Measurements from ENCODE around the gene LIN7B. TPM values are rescaled to one million over a fixed set of nuclear protein-coding genes. Genes with fewer than 3 reads are reported as not detected.

The LIN7B gene
- total and polyA plus RNA-seq, 2 of the 8 experiments (the other 6 are each of a cell fraction or from before 2014, with no cell fraction given), result 4.1 to 4.2 TPM

DNA sequence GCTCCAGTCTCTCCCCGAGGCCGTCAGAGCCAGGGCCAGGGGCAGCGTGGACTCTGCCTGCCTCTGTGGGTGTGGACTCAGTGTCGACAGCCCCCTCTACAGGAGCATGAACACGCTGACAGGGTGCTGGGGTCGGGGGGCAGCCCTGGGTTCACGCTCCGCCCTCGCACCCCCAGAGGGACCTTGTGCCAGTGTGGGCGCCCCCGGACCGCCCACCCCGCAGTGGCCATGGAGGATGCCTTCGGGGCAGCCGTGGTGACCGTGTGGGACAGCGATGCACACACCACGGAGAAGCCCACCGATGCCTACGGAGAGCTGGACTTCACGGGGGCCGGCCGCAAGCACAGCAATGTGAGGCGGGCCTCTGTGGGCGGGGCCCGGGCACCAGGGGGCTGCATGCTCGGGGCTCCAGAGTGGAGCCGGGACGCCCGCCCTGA is 51.7 kb downstream of the LIN7B start:
- Histone ChIP-seq H4K20me1 (replicated peaks in 1 of 2; ENCODE audit: control insufficient read depth in 1 of 2, insufficient read depth in 2 of 2, low read length in 2 of 2) (no peaks in the 10 kb centered on the region), H3K27ac (ENCODE audit: low read depth, low read length) (no peak overlapping the region), H3K4me3 (ENCODE audit: extremely low read depth in 1 of 4, insufficient read depth in 2 of 4, low read depth in 3 of 4, low read length in 4 of 4) (peak overlapping the region; percentile 19 to 62 (median 44)), H3K4me2 (ENCODE audit: insufficient read depth in 1 of 2, low read depth in 2 of 2, low read length in 2 of 2) (peak overlapping the region; percentile 56 to 93), H3K14ac (ENCODE audit: insufficient read length) (no peak overlapping the region), H2BK15ac (ENCODE audit: low read length) (no peak overlapping the region), H3K18ac (ENCODE audit: extremely low read depth, low read length) (no peak overlapping the region; the same call in 1 of the 2 replicates), H3K36me3 (ENCODE audit: control insufficient read depth in 2 of 4, insufficient read depth in 4 of 4, low read length in 3 of 4) (no peaks in the 10 kb centered on the region), H4K8ac (ENCODE audit: extremely low read depth, insufficient read depth, low read length) (peak overlapping the region; percentile 89; the same call in 1 of the 2 replicates), H3K79me1 (ENCODE audit: low read depth, low read length) (no peaks in the 10 kb centered on the region), H3K23ac (ENCODE audit: insufficient read length) (no peak overlapping the region), H3K9me3 (ENCODE audit: insufficient read depth in 2 of 2, low read depth in 1 of 2, low read length in 1 of 2) (no peaks in the 10 kb centered on the region), H4K5ac (ENCODE audit: insufficient read length, low read depth, low read length) (peak overlapping the region; percentile 26), H3K27me3 (replicated peaks in 1 of 4; ENCODE audit: control insufficient read depth in 3 of 4, extremely low read depth in 1 of 4, insufficient read depth in 3 of 4, low read length in 3 of 4) (peaks cover 0 to 5% (median 2%) of the 10 kb centered on the region in 4 experiments; a peak in 3 of 7 replicates), H2BK20ac (ENCODE audit: low read length) (no peak overlapping the region), H2BK12ac (ENCODE audit: low read depth, low read length) (no peak overlapping the region), H3K56ac (replicated peaks; ENCODE audit: insufficient read length, low read depth, low read length) (no peak overlapping the region), H2BK5ac (ENCODE audit: low read depth, low read length) (no peak overlapping the region), H3K4ac (replicated peaks; ENCODE audit: insufficient read length, low read depth, low read length) (no peak overlapping the region), H2AK5ac (ENCODE audit: low read depth, low read length) (no peak overlapping the region), H3K9ac (replicated peaks in 1 of 4; ENCODE audit: extremely low read depth in 1 of 4, low read depth in 3 of 4, low read length in 3 of 4) (no peak overlapping the region), H3K79me2 (ENCODE audit: control insufficient read depth in 1 of 2, insufficient read depth in 2 of 2, low read length in 2 of 2) (no peaks in the 10 kb centered on the region), H2BK120ac (replicated peaks; ENCODE audit: low read depth, low read length) (no peak overlapping the region), H4K91ac (replicated peaks; ENCODE audit: insufficient read length, low read length) (peak overlapping the region; percentile 73), H3K4me1 (replicated peaks in 1 of 4; ENCODE audit: control insufficient read depth in 3 of 4, insufficient read depth in 4 of 4, low read length in 3 of 4) (peaks cover 0 to 12% (median 8%) of the 10 kb centered on the region in 4 experiments; a peak in 6 of 7 replicates), H2AFZ (ENCODE audit: low read length) (no peak overlapping the region; the same call in 1 of the 2 replicates), H3K23me2 (ENCODE audit: low read depth, low read length) (peaks cover 1% of the 10 kb centered on the region; the same call in 1 of the 2 replicates)
- ChIA-PET CTCF (ENCODE audit: partially characterized antibody) (interaction anchor here (0.8 to 3.6 kb wide), 7 partner anchors 11 to 68 kb away, joined by 3 to 15 read pairs (median 7); no protein-coding TSS in a partner anchor), POLR2A (ENCODE audit: partially characterized antibody) (interaction anchor here (0.5 to 1.6 kb wide), 2 partner anchors 20 to 223 kb away, joined by 3 to 4 read pairs; no protein-coding TSS in a partner anchor)
- DNase-seq (ENCODE audit: low read depth in 1 of 2, low spot score in 2 of 2) (peak in 1 of 2 experiments; percentile 80), FAIRE-seq (no peak)
- WGBS, 2 experiments (ENCODE audit: extremely low coverage in 1 of 2, insufficient coverage in 1 of 2, insufficient read length in 1 of 2, insufficient replicate concordance in 2 of 2, low coverage in 1 of 2, low lambda C conversion rate in 2 of 2, missing lambda C conversion rate in 1 of 2), result 22% methylated on average over 16 of the region's 30 CpGs; no CpG with 5 or more reads in 1 of the 2 experiments
- TF ChIP-seq HDAC2 (IDR thresholded peaks at IDR 0.05; ENCODE audit: borderline replicate concordance in 1 of 2, low read depth in 2 of 2, low read length in 2 of 2), result 0 out of 4 replicates have a peak, but pooled peaks of 1 of the 2 experiments have one; percentile 25
- TF ChIP-seq EZH2 (IDR thresholded peaks at IDR 0.05; ENCODE audit: low read depth, low read length, severe bottlenecking), result no peak
- TF ChIP-seq, protein P1, sequence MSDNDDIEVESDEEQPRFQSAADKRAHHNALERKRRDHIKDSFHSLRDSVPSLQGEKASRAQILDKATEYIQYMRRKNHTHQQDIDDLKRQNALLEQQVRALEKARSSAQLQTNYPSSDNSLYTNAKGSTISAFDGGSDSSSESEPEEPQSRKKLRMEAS (IDR thresholded peaks at IDR 0.05), result peak; percentile 47
- TF ChIP-seq, protein P2, sequence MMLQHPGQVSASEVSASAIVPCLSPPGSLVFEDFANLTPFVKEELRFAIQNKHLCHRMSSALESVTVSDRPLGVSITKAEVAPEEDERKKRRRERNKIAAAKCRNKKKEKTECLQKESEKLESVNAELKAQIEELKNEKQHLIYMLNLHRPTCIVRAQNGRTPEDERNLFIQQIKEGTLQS (IDR thresholded peaks at IDR 0.05; ENCODE audit: insufficient read depth, low read depth, low read length), result no peak
- peak; percentile 29 to 32; a peak in 3 of 4 replicates for TF ChIP-seq RAD21 (IDR thresholded peaks at IDR 0.05 in 1 of 2, conservative IDR thresholded peaks at IDR 0.05 in 1 of 2; ENCODE audit: low read depth in 2 of 2, low read length in 2 of 2)
- TF ChIP-seq MAFK (IDR thresholded peaks at IDR 0.05; ENCODE audit: low read depth, low read length), result no peak
- no peak for TF ChIP-seq KDM4A (IDR thresholded peaks at IDR 0.05; ENCODE audit: low read depth, low read length, severe bottlenecking)
